ENCODE data around the gene KRT26. TPM values are rescaled to one million over a fixed set of nuclear protein-coding genes. Genes with fewer than 3 reads are reported as not detected.

The KRT26 gene
- total and polyA plus RNA-seq, 2 of the 8 experiments (the other 6 are each of a cell fraction or from before 2014, with no cell fraction given), result not detected

GRCh38 chr17:40765657-40766056 is 6.3 kb downstream of the KRT26 start:
- Histone ChIP-seq H3K4me3 (ENCODE audit: extremely low read depth in 1 of 4, insufficient read depth in 2 of 4, low read depth in 3 of 4, low read length in 4 of 4) (no peak overlapping the region), H3K56ac (replicated peaks; ENCODE audit: insufficient read length, low read depth, low read length) (no peak overlapping the region), H4K20me1 (replicated peaks in 1 of 2; ENCODE audit: control insufficient read depth in 1 of 2, insufficient read depth in 2 of 2, low read length in 2 of 2) (no peaks in the 10 kb centered on the region), H2AK5ac (ENCODE audit: low read depth, low read length) (no peak overlapping the region), H3K27me3 (replicated peaks in 1 of 4; ENCODE audit: control insufficient read depth in 3 of 4, extremely low read depth in 1 of 4, insufficient read depth in 3 of 4, low read length in 3 of 4) (no peaks in the 10 kb centered on the region), H2BK12ac (ENCODE audit: low read depth, low read length) (no peak overlapping the region), H3K18ac (ENCODE audit: extremely low read depth, low read length) (no peak overlapping the region), H3K23ac (ENCODE audit: insufficient read length) (no peak overlapping the region), H3K79me2 (ENCODE audit: control insufficient read depth in 1 of 2, insufficient read depth in 2 of 2, low read length in 2 of 2) (no peaks in the 10 kb centered on the region), H4K8ac (ENCODE audit: extremely low read depth, insufficient read depth, low read length) (no peak overlapping the region), H3K36me3 (ENCODE audit: control insufficient read depth in 2 of 4, insufficient read depth in 4 of 4, low read length in 3 of 4) (no peaks in the 10 kb centered on the region), H2BK15ac (ENCODE audit: low read length) (no peak overlapping the region), H2BK5ac (ENCODE audit: low read depth, low read length) (no peak overlapping the region), H3K79me1 (ENCODE audit: low read depth, low read length) (no peaks in the 10 kb centered on the region), H3K4ac (replicated peaks; ENCODE audit: insufficient read length, low read depth, low read length) (no peak overlapping the region), H4K5ac (ENCODE audit: insufficient read length, low read depth, low read length) (no peak overlapping the region), H3K23me2 (ENCODE audit: low read depth, low read length) (no peaks in the 10 kb centered on the region), H2BK20ac (ENCODE audit: low read length) (no peak overlapping the region), H3K4me2 (ENCODE audit: insufficient read depth in 1 of 2, low read depth in 2 of 2, low read length in 2 of 2) (no peak overlapping the region), H3K27ac (ENCODE audit: low read depth, low read length) (no peak overlapping the region), H3K9ac (replicated peaks in 1 of 4; ENCODE audit: extremely low read depth in 1 of 4, low read depth in 3 of 4, low read length in 3 of 4) (no peak overlapping the region), H3K14ac (ENCODE audit: insufficient read length) (no peak overlapping the region), H4K91ac (replicated peaks; ENCODE audit: insufficient read length, low read length) (no peak overlapping the region), H3K9me3 (ENCODE audit: insufficient read depth in 2 of 2, low read depth in 1 of 2, low read length in 1 of 2) (peaks cover 17 to 24% of the 10 kb centered on the region in 2 experiments; a peak in 3 of 4 replicates), H3K4me1 (replicated peaks in 1 of 4; ENCODE audit: control insufficient read depth in 3 of 4, insufficient read depth in 4 of 4, low read length in 3 of 4) (no peaks in the 10 kb centered on the region), H2BK120ac (replicated peaks; ENCODE audit: low read depth, low read length) (no peak overlapping the region), H2AFZ (ENCODE audit: low read length) (peak overlapping the region; percentile 17; the same call in 1 of the 2 replicates)
- FAIRE-seq, result no peak
- POLR2A ChIA-PET (ENCODE audit: partially characterized antibody), result no interaction called here
- CTCF ChIA-PET (ENCODE audit: partially characterized antibody), result no interaction called here
- TF ChIP-seq USF2 (IDR thresholded peaks at IDR 0.05; ENCODE audit: low read length) (no peak), TBP (IDR thresholded peaks at IDR 0.05; ENCODE audit: low read depth, low read length) (no peak), ZNF274 (IDR thresholded peaks at IDR 0.05; ENCODE audit: borderline replicate concordance, extremely low read depth, low read length) (no peak), POU5F1 (IDR thresholded peaks at IDR 0.05; ENCODE audit: low read depth, low read length) (no peak), ATF2 (IDR thresholded peaks at IDR 0.05; ENCODE audit: low read length) (no peak), EGR1 (IDR thresholded peaks at IDR 0.05; ENCODE audit: borderline replicate concordance, low read depth, low read length) (no peak), BRCA1 (IDR thresholded peaks at IDR 0.05; ENCODE audit: low read depth, low read length) (no peak), SIRT6 (IDR thresholded peaks at IDR 0.05; ENCODE audit: low read length) (no peak), POLR2A (IDR thresholded peaks at IDR 0.05; ENCODE audit: control extremely low read depth in 1 of 2, low read depth in 2 of 2, low read length in 2 of 2) (no peak), NRF1 (IDR thresholded peaks at IDR 0.05; ENCODE audit: low read depth, low read length) (no peak), MAX (IDR thresholded peaks at IDR 0.05) (no peak)
- WGBS, 2 experiments (ENCODE audit: extremely low coverage in 1 of 2, insufficient coverage in 1 of 2, insufficient read length in 1 of 2, insufficient replicate concordance in 2 of 2, low coverage in 1 of 2, low lambda C conversion rate in 2 of 2, missing lambda C conversion rate in 1 of 2), result 90% methylated on average over 2 of the region's 2 CpGs; no CpG with 5 or more reads in 1 of the 2 experiments
- DNase-seq (ENCODE audit: low read depth in 1 of 2, low spot score in 2 of 2), result no peak
